Fibroblast of lung (primary cell): ENCODE results near the gene ELFN1. TPM values are rescaled to one million over a fixed set of nuclear protein-coding genes. Genes with fewer than 3 reads are reported as not detected.

Source experiments
- DNase-seq, 2 donors: peaks; one replicate each; pipeline versions ENCODE4 v3.0.0 to v3.0.0-alpha.2; 2010; ENCODE audit warnings: low read depth in 2 of 2
- H2AFZ ChIP-seq: 2 replicates; pipeline ENCODE4 v1.5.1; 2012; ENCODE audit warnings: low read length, control low read depth, inconsistent platforms
- H3K27ac ChIP-seq: 2 replicates; pipeline ENCODE4 v1.5.1; 2011; ENCODE audit warnings: low read length, control low read depth; ENCODE audit not compliant: insufficient read depth
- H3K27me3 ChIP-seq: 2 replicates; pipeline ENCODE4 v1.5.1; 2011; ENCODE audit warnings: mild to moderate bottlenecking, low read length; ENCODE audit not compliant: control insufficient read depth, insufficient read depth
- H3K36me3 ChIP-seq: 2 replicates; pipeline ENCODE4 v1.5.1; 2011; ENCODE audit warnings: low read length; ENCODE audit not compliant: control insufficient read depth, insufficient read depth
- H3K4me1 ChIP-seq: 2 replicates; pipeline ENCODE4 v1.5.1; 2011; ENCODE audit warnings: low read length; ENCODE audit not compliant: control insufficient read depth, insufficient read depth; ENCODE audit errors: extremely low read depth
- H3K4me2 ChIP-seq: 2 replicates; pipeline ENCODE4 v1.5.1; 2011; ENCODE audit warnings: low read length, control low read depth; ENCODE audit not compliant: insufficient read depth; ENCODE audit errors: extremely low read depth
- H3K4me3 ChIP-seq, 4 experiments: fragments of 200-600 bp in 1 of 4; sonication (generic) in 1 of 4; replicated peaks in 1 of 4; 2 replicates each; pipeline ENCODE4 v1.5.1; 2011 to 2016; ENCODE audit warnings: low read length in 4 of 4, low read depth in 3 of 4, mild to moderate bottlenecking in 3 of 4, control low read depth in 2 of 4, inconsistent platforms in 1 of 4, mixed read lengths in 1 of 4; ENCODE audit not compliant: insufficient read depth in 1 of 4; ENCODE audit errors: control extremely low read depth in 1 of 4
- H3K79me2 ChIP-seq: 2 replicates; pipeline ENCODE4 v1.5.1; 2012; ENCODE audit warnings: mild to moderate bottlenecking, low read length, inconsistent platforms; ENCODE audit not compliant: control insufficient read depth, insufficient read depth
- H3K9ac ChIP-seq: 2 replicates; pipeline ENCODE4 v1.5.1; 2011; ENCODE audit warnings: mild to moderate bottlenecking, low read length, control low read depth; ENCODE audit not compliant: insufficient read depth
- H3K9me3 ChIP-seq: 2 replicates; pipeline ENCODE4 v1.5.1; 2012; ENCODE audit warnings: low read depth, low read length; ENCODE audit not compliant: control insufficient read depth, insufficient read depth
- H4K20me1 ChIP-seq: 2 replicates; pipeline ENCODE4 v1.5.1; 2011; ENCODE audit warnings: low read length; ENCODE audit not compliant: control insufficient read depth, insufficient read depth; ENCODE audit errors: extremely low read depth
- CTCF ChIP-seq, 2 donors: IDR thresholded peaks in 1 of 2; conservative IDR thresholded peaks in 1 of 2; 1 replicate in 1 of 2; 2 replicates in 1 of 2; pipeline ENCODE4 v1.5.1; 2011 to 2012; ENCODE audit warnings: low read length in 2 of 2, control low read depth in 1 of 2, inconsistent platforms in 1 of 2, low read depth in 1 of 2, mild to moderate bottlenecking in 1 of 2
- EZH2 ChIP-seq: IDR thresholded peaks from 2 replicates; pipeline ENCODE4 v1.5.1; 2012; ENCODE audit warnings: low read length, control low read depth, mild to moderate bottlenecking; ENCODE audit errors: missing control alignments
- polyA plus RNA-seq, 2 donors: library from polyadenylated mRNA; depleted of rRNA in 1 of 2; stranded (reverse) in 1 of 2; unstranded in 1 of 2; fragments of >200 nt; gene quantifications; 2 replicates each; pipeline ENCODE4 v1.2.1, GENCODE V29; 2011 to 2012; ENCODE audit warnings: missing spikeins in 1 of 2
- total RNA-seq: library from RNA; depleted of rRNA; stranded (reverse); fragments of >200 nt; gene quantifications from 2 replicates; pipeline ENCODE4 v1.2.1, GENCODE V29; 2014

Gene ELFN1
- total and polyA plus RNA-seq, 2 donors (not counting 1 experiment from before 2014, with no cell fraction given) = 0.16 to 0.33 TPM

GRCh38 chr7:1738511-1738910, 68.4 kb downstream of the ELFN1 start:
- no peak overlapping the region for H3K4me2 ChIP-seq

GRCh38 chr7:1738956-1739355, 68.9 kb downstream of the ELFN1 start:
- H3K9ac ChIP-seq = no peak overlapping the region
- no peaks in the 10 kb centered on the region for H3K36me3 ChIP-seq
- DNase-seq = no peak
- H3K4me2 ChIP-seq = no peak overlapping the region
- no peaks in the 10 kb centered on the region for H3K4me1 ChIP-seq
- TF ChIP-seq CTCF (conservative IDR thresholded peaks at IDR 0.05 in 1 of 2, IDR thresholded peaks at IDR 0.05 in 1 of 2; ENCODE audit: low read depth in 1 of 2, low read length in 2 of 2) = no peak
- no peak for TF ChIP-seq EZH2
- no peaks in the 10 kb centered on the region for H3K79me2 ChIP-seq
- H3K27ac ChIP-seq = no peak overlapping the region
- H3K4me3 ChIP-seq = no peak overlapping the region
- H3K27me3 ChIP-seq = no peaks in the 10 kb centered on the region
- no peak overlapping the region for H2AFZ ChIP-seq
- no peaks in the 10 kb centered on the region for H4K20me1 ChIP-seq
- H3K9me3 ChIP-seq = no peaks in the 10 kb centered on the region

More at GRCh38 chr7:1738511-1738910, 68.4 kb downstream of the ELFN1 start:
- Histone ChIP-seq H3K36me3 (no peaks in the 10 kb centered on the region), H3K9me3 (no peaks in the 10 kb centered on the region), H3K27me3 (no peaks in the 10 kb centered on the region), H3K9ac (no peak overlapping the region), H3K4me3 (no peak overlapping the region), H4K20me1 (no peaks in the 10 kb centered on the region), H2AFZ (no peak overlapping the region), H3K27ac (no peak overlapping the region), H3K4me1 (no peaks in the 10 kb centered on the region), H3K79me2 (no peaks in the 10 kb centered on the region)
- TF ChIP-seq CTCF (conservative IDR thresholded peaks at IDR 0.05 in 1 of 2, IDR thresholded peaks at IDR 0.05 in 1 of 2; ENCODE audit: low read depth in 1 of 2, low read length in 2 of 2) (no peak), EZH2 (no peak)
- DNase-seq = no peak

GRCh38 chr7:1739593-1739992, 69.5 kb downstream of the ELFN1 start:
- Histone ChIP-seq H3K27ac (no peak overlapping the region), H3K4me2 (no peak overlapping the region), H3K36me3 (no peaks in the 10 kb centered on the region), H3K27me3 (no peaks in the 10 kb centered on the region), H3K4me1 (no peaks in the 10 kb centered on the region), H3K9me3 (no peaks in the 10 kb centered on the region), H2AFZ (no peak overlapping the region), H4K20me1 (no peaks in the 10 kb centered on the region), H3K79me2 (no peaks in the 10 kb centered on the region), H3K4me3 (no peak overlapping the region), H3K9ac (no peak overlapping the region)
- TF ChIP-seq CTCF (conservative IDR thresholded peaks at IDR 0.05 in 1 of 2, IDR thresholded peaks at IDR 0.05 in 1 of 2; ENCODE audit: low read depth in 1 of 2, low read length in 2 of 2) = no peak
- TF ChIP-seq EZH2 = no peak
- DNase-seq = no peak
